NCI-H345 treated with DMSO at 0.1 percent for 48 hours (cell line): ENCODE measurements around the gene HTR5A.
A peak's percentile ranks its signal among the peaks of the same experiment; 100 is the strongest.

Source experiments
- DNase-seq: peaks from one replicate; lab custom pipeline; 2025; ENCODE audit not compliant: unreplicated experiment; lab: John Stamatoyannopoulos, UW

The HTR5A gene

DNA sequence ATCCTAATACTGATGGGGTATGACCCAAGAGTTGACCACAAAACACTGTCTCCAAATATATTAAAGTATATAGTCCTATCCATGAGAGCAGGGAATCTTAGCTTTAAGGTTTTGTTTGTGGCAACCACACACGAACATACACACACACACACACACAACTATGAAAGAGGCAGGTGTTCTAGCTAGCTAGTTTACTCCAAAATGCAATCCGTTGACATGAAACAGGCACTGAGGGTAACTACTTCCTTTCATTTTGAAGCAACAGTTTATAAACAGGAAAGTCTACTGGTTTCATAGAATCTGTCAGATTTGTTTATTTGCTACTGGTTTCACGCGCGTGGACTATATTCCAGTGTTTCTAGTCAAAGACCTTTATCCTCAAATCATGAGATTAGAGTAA lies 14.8 kb downstream of the HTR5A start:
- no peak for DNase-seq

DNA sequence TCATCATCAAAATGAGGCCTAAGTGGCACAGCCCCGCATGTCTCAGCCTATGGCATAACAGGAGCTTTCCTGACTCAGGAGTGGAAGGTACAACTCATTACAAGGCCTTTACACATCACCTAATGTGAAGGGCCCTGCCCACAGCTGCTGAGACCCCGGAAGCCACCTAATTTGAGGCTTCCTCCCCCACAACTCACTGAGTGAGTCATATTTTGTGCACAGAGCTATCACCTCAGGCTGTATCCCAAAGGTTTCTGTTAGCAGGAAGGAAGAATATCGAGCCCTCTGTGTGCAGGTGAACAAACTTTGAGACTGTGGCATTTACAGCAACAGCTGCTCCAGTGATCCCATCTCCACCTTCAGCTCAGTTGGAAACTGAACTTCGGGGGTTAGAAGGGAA lies 20.6 kb downstream of the HTR5A start:
- no peak for DNase-seq

DNA sequence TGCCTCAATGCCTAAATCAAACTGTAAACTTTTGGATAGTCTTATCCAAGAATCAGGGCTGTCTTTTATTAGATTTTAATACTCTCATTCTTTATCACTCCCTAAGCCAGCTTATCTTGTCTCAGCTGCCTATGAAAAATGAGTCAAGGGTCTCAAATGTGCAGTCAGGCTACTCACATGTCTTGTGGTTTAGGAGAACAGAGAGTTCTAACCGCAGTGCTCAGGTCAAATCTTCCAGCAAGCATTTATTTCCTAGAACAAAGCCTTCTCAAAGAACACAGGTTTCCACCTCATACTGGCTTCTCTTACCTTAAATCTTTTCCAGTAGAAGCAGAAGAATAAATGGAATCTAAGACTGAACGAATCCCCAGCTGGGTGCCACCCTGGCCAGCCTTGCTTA lies 23.5 kb downstream of the HTR5A start:
- no peak for DNase-seq

DNA sequence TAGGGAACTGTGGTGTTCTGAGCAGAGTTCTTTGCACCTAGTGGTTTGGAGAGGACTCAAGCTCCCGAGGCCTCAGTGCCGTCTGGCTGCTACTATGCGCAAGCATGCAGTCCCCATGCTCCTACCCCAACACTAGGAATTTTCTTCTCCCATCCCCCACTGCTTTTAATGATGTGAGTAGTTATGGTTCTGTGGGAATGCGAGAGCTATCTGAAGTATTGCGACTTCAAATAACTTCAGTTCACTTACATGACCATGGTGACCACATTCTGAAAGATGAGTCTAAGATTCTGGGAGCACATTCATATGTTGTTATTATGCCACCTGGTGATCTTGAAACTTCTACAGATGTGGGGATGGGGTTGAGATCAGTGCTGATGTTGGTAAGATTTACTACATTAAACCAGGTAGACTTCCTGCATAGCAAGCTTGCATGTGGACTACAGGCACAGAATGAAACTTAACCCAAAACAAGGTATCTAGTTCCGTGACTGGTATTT lies 24.6 kb downstream of the HTR5A start:
- DNase-seq = no peak

DNA sequence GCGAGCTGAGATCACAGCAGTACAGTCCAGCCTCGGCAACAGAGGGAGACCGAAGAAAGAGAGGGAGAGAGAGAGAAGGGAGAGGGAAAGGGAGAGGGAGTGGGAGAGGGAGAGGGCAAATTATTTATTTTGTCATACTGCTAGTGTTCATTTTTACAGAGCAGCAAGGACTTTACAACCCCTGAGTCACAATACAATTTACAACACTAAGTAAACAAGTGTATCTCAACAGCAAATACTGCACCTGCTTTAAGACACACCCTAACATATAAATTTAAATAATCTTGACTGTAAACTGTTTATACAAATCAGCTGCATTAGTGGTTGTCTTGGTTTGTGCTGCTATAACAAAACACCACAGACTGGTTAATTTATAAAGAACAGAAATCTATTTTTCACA lies 27.2 kb downstream of the HTR5A start:
- DNase-seq = no peak

DNA sequence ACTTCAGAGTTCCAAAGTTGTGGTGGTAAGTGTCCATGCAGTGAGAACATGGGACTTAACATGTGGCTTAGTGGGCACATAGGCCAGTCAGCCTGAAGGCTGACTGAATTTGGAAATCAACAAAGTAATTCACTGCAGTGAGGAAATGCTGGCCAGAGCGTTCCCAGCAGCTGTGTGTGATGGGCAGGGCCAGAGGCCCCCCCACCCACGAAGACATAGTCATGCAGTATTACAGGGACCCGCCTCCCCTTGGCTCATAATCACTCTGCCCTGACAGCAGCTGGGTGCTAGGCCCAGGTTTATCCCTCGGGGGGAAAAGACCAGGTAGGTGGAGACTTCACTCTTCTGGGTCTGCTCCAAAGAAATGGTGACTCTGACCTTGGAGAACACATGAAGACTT lies 33.7 kb downstream of the HTR5A start:
- no peak for DNase-seq

DNA sequence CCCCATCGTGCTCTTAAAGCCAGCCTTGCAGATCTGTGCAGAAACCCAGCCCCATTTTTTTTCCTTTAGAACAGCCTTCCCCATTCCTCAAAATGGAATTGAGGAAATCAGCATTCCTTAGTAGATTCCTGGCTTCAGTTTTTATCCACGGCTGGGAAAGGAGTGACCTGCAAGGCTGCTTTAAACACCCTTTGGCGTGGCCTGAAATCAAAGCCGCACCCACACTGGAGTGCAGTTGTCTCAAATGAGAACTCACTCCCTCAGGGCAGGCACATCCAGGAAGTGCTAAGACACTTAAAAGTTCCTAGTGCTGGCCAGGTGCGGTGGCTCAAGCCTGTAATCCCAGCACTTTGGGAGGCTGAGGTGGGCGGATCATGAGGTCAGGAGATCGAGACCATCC lies 34.8 kb downstream of the HTR5A start:
- DNase-seq = no peak

DNA sequence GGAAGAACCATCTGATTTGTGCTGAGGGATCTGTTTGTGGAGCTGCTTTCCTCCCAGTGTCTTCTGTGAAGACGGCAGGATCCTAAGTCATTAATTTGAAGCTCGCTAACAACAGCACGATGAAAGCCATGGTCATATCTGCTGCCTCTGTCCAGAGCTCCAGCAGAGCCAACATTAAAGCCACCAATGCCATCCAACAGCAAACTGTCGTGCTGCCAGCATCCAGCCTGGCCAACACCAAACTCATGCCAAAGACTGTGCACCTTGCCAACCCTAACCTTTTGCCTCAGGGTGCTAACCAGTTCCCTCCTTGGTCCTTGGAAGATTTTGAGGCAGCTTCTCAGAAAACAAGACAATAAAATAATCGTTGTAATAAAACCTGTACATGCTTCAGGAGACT lies 36.2 kb downstream of the HTR5A start:
- no peak for DNase-seq

DNA sequence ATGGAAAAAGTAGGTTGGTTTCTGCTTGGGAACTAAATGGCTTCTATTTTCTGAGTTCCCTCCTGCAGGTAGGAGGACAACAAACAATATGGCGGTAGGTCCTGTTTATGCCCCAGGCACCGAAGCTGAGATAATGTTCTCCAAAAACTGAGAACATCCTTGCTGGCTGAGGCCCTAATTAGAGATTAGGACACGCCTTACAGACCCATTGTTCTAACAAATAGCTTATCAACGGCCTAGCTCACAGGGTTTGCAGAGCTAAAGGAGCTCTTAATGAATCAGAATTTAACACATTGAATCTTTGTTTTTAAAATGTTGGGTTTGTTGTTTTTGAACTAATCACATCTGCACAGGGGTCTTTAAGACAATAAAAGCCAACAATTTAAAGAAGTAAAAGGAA lies 37.0 kb downstream of the HTR5A start:
- DNase-seq = no peak

DNA sequence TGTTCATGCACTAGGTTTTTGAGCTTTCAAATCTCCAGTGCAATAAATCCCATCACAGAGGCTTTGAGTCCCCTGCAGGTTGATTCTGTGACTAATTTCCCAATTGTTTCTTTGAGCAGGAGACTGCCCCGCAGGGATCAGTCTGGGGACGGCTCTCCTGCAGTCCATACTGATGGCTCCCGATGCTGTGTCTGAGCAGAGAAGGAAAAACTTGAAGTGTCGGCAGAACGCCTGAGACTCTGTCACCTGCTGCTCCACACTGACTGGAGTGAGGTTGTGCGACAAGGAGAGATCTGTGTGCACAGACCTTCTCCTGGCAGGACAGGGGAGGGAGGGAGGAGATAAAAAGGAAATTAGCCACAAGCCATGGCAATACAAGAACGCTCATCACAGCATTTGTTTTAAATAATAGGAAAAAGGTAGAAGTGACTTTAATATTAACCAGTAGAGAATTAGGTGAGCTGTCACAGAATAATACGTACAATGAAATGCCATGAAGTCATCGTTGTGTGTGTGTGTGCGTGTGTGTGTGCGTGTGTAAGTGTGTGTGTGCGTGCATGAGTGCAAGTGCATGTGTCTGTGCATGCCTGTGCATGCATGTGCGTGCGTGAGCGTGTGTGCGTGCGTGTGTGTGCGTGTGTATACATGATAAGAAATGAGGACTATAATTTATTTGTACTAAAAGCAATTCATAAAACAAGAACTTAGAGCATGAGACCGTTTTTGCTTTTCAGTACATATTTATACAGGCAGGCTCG lies 38.2 kb downstream of the HTR5A start:
- DNase-seq = no peak

DNA sequence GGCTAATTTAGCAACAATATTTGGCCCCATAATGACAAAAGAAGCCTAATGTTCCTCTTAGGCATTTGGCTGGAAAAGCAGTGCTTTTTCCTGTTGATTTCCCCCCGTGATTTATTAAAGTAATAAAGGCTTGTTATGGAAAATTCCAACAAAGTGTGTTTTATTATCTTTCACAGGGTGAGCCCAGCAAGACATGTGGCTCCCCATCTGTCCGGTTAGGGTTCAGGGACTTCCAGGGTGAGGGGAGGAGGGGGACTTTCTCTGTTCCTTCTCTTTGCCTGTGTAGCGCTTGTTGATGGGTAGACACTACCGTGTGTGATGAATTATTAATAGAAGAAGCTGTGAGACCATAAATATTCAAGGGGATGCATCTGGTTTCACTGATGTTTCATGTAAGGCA lies 39.0 kb downstream of the HTR5A start:
- DNase-seq = no peak

DNA sequence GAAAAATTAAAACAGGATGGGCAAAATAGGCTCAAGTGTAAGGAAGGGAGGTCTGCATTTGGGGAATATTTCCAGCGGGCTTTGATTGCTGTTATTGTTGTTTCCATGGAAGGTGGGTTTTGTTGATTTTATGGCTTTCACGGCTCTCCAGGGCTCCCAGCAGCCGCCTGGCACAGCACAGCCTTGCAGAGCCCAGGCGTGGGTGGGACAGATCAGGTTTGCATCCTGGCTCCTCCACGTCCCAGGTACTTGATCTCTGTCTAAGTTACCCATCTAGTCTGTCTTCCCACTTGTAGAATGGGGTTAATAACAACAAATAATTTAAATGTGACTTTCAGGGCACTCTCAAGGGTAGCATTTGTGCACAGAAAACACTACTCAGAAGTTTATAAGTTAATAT lies 45.2 kb downstream of the HTR5A start:
- DNase-seq = no peak

DNA sequence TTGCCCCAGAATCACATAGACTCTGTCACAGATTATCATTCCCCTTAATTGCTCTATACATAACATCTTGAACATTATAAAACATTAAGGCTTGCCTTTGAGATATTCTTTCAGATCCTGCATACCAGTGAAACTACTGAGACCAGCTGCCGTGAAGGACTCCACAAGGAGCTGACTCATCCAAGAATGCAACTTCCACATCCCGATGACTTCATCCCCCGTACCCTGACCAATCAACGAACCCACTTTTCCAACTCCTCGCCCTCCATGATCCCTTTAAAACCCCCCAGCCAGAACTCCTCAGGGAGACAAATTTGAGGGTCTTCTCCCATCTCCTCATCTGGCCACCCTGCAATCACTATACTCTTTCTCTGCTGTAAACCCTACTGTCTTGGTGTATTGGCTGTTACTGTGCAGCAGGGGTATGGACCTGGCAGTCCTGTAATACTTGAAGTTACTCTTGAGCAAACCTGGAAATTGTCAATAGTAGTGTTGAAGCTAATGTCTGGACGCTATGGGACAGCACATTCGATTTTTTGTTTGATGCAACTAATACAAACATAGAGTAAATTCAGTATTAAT lies 49.8 kb downstream of the HTR5A start:
- no peak for DNase-seq

DNA sequence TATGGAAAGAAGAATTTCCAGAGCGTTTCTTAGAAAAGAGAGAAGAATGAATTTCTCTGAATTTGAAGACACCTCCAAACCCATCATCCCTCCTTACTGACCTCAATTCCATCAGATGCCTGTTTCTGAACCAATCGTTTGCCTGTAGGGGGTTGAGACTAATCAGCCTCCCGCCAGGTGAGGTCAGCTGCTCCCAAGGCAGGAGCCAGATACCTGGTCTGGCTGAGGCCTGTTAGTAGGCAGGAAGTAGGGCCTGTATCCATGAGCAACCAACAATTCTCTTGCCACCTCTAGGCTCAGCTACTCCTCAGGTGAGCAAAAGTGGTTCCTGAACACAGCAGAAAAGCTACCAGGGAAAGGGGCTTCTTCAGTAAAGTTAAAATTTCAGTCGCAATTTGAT lies 50.3 kb downstream of the HTR5A start:
- DNase-seq = no peak

DNA sequence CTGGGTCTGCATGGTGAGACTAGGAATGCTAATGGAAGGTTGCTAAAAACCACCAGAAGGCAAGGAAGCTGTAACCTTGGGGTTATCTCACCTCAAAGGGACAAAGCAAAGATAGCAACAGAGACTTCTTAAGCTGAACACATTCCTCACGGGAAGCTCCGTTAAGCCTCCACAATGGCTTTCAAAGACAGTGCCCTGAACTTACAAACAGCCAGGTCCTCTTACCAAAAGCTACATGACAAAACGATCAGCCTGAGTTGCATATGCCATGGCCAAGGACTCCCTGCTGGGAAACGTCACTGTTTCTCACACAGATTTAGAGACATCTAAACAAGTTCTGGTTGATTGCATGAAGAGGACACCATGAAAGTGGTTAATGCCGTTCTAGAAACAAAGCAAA lies 52.7 kb downstream of the HTR5A start:
- DNase-seq = peak; percentile 17

DNA sequence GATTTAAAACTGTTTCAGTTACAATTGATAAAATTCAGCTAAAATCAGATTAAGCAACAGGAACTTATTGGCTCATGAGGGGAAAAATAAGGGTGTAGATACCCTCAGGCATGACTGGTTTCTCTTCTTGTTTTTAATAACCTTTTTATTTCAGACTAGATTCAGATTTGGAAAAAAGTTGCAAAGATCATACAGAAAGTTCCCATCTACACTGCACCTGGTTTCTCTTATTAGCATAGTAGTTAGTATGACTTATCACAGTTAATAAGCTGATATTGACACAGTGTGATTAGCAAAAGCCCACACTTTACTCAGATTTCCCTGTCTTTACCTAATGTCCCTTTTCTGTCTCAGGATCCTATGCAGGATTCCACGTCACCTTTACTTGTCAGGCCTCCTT lies 53.3 kb downstream of the HTR5A start:
- no peak for DNase-seq

DNA sequence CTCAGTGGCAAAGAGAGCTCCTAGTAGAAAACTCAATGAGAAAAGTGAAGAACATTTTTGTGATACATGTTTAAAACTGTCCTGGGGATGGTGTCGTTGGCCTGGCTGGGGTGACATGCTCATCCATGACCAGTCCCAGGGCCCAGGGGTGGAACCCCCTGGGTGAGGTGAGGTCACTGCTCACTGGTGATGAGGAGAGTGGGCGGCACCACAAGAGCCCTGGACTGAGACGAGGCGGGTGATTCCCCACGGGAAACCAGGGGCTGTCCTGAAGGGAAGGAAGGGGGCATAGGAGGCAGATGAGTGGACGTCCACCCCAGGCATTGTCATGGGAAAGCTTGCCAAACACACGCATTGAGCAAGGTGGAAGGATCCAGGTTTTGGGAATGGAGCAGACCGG lies 54.6 kb downstream of the HTR5A start:
- DNase-seq = no peak

DNA sequence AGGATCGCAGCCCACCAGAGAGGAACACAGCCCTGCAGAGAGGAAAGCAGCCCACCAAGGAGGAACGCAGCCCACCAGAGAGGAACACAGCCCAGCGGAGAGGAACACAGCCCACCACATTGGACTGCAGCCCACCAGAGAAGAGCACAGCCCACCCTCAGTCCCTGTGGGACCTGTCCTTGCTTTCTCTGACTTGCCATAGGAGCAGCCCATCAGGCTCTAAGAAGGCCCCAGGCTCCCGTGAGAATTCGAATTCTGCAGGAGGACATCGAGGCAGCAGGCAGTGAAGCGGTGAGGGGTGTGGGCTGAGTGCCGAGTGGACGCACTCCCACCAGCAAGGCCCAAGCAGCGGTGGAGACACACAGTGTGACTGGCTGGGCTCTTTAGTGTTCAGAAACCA lies 59.1 kb downstream of the HTR5A start:
- DNase-seq = no peak

DNA sequence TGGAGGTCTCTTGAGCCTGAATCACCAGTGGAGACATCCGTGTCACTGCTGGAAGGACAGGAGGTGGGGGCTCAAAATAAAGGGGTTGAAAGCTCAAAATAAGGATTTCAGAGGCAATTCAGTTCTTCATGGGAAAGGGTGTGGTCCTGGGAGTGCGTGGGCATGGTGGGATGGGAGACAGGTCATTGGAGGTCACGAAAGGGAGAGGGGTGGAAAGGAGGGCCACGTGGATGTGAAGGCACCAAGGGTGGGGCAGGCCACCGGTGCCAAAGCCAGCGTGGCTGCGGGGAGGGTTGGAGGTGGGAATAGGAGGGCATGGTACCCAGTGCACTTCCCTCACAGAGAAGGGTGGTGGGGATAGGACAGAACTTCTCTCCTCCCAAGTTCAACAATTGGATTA lies 59.7 kb downstream of the HTR5A start:
- DNase-seq = no peak

DNA sequence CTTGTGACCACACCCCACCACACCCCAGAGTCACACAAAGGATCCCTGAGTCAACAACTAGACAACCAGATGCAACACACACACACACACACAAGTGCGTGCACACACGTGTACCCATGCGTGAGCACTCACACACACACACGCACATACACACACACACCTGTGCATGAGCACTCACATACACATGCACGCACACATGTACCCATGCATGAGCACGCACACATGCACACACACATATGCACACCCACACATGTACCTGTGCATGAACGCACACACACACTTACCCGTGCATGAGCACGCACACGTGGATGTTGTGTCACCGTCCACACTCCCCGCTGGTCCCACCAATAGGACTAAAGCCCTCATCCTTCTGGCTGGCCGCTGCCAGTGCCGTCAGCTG lies 60.4 kb downstream of the HTR5A start:
- DNase-seq = no peak

DNA sequence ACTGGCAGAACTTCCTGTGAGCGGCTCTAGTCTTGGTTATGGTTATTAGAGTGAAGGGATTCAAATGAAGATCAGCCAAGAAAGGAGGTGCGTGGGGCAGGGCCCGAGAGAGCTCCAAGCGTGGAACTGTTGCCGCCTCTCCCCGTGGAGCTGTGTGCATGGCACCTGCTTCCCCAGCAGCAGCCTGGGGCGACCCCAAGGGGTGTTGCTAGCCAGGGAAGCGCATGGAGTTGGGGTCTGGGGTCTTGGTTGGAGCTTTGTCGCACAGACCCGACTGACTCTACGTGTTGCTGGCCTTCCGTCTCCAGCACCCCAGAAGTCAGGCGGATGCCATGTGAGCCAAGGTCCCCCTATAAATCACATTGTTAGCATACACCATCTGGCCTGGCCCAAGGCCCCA lies 61.0 kb downstream of the HTR5A start:
- no peak for DNase-seq

DNA sequence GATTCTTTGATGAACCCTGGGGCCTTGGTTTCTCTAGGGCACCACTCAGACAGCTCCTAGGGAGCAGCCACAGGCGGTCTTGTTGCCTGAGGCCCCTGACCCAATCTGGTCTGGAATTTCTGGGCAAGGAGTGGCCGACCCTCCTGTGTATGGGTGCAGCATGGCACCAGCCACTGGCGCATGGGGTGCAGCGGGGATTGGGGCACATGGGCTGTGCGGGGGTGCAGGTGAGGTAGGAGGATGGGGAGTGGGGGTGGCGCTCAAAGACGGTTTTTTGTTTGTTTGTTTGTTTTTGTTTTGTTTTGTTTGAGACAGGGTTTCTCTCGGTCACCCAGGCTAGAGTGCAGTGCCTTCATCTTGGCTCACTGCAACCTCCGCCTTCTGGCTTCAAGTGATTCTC lies 62.3 kb downstream of the HTR5A start:
- no peak for DNase-seq

DNA sequence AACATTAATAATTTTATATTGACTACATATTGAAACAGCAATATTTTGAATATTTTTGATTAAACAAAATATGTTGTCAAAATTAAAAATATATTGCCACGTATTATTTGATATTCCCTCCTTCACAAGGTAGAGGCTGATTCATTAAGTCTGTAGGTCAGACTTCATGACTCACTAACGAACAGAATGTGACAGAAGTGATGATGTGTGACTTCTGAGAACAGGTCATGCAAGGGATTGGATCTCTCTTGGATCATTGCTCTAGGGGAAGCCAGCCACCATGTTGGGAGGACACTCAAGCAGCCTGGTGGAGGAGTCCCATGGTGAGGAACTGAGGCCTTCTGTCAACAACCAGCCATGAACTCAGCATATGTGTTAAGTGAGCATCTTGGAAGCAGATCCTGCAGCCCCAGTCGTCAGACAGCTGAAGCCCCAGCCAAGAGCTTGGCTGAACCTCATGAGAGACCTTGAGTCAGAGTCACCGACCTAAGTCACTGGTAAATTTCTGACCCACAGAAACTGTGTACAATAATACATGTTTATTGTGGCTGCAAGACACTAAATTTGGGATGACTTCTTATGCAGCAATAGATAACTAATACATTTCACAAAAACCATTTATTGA lies 66.6 kb downstream of the HTR5A start:
- DNase-seq = no peak
